Measurements from ENCODE around the gene HNRNPA0. TPM values are rescaled to one million over a fixed set of nuclear protein-coding genes. Genes with fewer than 3 reads are reported as not detected.

Gene HNRNPA0
- polyA plus RNA-seq, 12 donors: 23.9 to 60.1 (median 31.3) TPM; not detected in 1

DNA sequence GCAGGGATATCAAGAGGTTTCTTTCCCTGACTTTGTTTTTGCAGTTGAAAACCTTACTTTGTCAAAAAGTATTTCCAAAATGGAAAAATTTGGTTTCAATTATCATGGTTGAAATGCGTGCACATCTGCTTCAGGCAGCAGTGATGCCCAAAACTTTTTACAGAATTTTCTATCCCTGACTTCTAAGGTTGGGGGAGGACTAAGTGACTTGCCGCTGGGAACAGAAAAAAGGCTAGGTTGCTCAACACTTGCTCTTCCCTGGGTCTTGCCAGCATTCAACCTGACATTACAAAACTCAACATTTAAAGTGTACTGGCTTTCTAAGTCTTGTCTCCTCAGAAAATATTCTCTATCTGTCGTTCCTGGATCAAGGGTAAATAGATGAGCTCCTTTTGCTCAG lies 23.0 kb downstream of the HNRNPA0 start:
- no peak for DNase-seq

DNA sequence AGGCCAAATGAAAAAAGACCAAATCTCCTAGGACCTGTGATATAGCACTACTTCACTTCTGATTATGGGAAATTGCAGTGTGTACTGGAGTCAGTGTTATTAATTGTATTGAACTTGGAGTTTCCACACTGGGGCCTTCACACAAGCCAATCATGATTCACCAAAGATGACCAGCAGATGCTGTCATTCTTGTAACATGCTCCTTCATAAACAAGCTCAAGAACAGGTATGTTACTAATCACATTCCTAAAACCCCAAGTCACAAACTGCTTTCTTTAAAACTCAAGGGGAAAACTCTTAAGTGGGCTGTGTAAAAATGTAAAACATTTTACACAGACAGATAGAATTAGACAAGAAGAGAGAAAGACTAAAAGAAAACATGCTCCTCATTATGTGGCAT lies 23.8 kb downstream of the HNRNPA0 start:
- no peak for DNase-seq

DNA sequence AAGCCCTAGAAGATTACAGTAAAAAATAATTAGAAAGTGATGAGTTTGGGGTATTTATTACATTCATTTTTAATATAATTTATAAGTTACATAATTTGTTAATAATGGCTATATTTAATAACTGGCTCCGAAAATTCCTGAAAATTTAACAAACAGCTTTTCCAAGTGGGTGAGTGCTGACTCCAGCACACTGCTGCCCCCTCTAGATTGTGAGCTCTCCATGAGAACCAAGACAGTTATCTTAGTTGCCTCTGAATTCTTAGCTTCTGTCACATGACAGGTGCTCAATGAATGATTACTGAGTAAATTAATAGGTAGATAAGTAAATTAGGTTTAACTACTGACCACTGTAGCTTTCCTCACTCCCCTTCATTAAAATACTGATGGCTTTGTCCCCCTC lies 26.1 kb downstream of the HNRNPA0 start:
- no peak for DNase-seq

DNA sequence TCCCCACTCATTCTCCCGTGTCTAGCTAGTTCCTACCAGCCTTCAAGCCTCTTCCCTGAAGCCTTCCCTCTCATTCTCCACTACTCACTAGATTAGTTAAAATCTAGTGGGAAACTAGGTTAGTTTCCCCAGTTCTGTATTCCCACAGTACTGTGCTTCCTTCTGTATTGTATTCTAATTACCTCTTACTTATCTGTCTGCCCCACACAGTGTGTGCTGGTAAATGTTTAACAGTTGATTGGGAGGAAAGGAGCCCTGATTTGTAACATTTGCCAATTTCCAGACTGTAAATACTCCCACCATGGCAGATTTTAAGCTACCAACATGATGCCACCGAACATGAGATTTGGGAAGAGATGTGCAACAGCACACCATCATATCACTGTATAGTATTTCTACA lies 26.5 kb downstream of the HNRNPA0 start:
- no peak for DNase-seq

DNA sequence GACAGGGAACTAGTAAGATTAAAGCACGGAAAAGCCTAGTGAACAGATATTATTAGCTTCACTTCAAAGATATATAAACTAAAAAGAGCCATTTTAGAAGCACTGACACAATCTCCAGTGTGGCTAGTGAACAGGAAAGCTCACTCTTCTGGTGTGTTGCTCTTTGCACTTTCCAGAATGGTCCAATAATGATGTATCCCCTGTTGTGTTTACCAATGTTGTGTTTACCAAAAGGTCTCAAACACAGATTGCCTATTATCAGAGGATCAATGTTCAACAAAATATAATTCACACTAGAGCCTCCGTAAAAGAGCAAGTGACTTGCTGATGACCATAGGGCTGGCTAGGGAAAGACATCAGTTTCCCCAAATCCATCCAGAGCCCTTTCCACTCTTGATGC lies 29.9 kb downstream of the HNRNPA0 start:
- no peak for DNase-seq

DNA sequence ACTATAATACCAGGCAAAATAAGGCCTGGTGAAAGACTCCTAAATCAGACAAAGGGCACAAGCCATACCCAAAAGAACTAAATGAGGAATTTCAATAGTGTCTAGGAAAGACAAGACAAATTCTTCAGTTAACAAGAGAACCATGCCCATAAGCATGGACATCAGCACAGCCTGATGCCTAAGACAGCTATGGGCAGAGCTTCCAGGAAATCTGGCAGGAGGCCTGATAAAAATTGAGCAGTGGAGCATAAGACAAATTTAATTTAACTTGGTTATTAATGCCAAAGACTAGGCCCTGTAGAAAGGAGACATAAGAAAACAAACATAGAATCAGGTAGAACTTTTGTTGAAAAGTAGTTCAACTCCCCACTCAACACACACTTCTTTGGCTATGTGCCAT lies 35.6 kb downstream of the HNRNPA0 start:
- DNase-seq: no peak

DNA sequence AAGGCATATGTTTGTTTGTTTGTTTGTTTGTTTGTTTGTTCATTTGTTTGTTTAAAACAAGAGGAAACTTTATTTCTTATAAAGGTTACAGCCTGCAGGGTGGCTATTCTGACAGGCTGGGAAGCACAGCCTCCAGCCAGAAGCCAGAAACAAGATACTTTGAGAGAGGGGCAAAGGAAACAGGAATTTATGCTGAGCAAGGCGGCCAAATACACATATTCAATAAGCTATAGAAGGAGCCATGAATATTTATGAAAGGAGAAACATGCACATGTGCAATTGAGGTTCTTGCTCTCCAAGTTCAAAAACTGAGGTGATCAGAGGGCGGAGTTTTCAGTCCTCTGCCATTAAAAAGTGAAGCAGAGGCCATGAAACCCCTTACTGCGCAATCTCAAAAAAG lies 37.8 kb downstream of the HNRNPA0 start:
- no peak for DNase-seq

DNA sequence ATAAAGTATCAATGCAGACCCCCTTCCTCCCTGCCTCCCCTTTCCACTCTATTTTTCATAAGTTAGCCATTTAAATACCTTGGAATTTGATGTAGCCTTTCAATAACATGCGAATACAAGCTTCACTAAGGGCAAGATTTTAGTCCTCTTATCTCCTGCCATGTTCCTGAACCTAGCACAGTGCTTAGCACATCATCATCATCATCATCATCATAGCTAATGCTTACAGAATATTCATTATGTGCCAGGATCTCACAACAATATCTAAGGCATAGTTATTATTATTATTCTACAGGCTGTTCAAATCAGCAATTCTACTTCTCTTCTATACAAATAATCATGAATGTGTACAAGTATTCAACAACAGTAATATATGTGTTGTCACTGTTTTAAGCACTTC lies 38.7 kb downstream of the HNRNPA0 start:
- no peak for DNase-seq

DNA sequence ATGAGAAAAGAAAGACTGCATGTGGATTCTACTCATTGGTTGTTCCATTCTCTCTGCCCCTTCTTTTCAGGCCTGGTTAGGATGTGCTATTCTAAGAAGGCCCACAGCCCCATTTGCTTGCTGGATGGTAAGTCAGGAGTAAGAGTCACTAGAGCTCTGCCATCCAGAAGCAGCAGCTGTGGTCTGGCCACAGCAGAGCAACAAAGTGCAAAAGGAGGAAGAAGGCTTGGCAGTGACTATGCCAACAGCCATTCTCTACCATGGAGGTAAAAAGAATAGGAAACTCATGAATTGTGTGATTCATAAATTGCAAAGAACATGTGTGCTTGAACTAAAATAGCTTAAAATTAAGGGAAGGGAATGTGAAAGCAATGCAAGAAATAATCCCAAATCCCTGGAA lies 39.2 kb downstream of the HNRNPA0 start:
- no peak for DNase-seq

DNA sequence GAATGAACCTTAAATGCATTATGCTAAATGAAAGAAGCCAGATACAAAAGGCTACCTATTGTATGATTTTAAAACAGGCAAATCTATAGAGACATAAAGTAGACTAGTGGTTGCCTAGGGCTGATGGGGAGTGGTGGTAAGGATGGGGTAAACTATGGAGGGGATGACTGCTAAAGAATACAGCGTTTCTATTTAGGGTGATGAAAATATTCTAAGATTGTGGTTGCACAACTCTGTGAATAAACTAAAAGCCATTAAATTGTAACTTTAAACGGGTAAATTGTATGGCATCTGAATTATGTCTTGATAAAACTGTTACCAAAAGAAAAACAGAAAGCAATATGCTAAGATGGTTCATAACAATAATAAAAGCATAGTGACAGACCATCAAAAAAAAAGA lies 39.7 kb downstream of the HNRNPA0 start:
- no peak for DNase-seq

DNA sequence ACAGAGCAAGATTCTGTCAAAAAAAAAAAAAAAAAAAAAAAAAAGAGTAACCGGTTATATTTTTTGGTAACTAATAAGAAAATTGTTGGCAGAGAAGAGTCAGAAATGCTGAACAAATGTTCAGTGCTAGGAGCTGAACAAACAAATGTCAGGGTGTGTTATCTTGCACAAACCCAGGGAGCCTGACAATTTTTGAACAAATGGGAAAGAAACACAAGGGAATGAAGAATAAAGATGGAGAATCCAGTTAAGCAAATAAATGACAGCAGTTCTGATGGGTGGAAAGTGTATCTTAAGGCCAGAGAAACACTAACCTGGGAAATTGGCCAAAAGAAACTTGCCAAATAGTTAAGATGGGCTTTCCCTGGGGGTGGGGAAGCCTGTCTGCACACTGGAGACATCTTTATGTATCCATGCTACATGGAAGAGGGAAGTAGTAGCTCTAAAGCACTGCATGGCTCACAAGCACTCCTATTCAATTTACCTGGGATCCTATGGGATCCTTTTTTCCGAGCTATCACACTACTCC lies 42.0 kb downstream of the HNRNPA0 start:
- no peak for DNase-seq

DNA sequence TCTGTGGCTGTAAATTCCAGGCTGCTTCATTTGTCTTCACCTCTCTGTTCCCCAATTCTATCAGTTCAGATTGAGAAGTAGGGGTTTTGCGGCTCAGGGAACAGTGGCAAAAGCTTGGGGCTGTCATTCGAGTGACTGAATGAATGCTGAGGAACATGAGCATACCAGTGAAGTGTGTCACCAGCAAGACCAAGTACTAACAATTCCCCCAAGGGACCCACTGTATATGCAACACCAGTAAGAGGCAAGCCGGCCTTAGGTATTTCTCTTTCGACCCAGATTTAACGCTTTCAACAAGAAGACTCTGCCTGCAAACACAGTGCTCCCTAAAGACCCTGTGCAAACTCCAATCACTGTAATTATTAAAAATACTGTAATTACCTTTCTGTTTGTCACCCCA lies 44.1 kb downstream of the HNRNPA0 start:
- DNase-seq: no peak

DNA sequence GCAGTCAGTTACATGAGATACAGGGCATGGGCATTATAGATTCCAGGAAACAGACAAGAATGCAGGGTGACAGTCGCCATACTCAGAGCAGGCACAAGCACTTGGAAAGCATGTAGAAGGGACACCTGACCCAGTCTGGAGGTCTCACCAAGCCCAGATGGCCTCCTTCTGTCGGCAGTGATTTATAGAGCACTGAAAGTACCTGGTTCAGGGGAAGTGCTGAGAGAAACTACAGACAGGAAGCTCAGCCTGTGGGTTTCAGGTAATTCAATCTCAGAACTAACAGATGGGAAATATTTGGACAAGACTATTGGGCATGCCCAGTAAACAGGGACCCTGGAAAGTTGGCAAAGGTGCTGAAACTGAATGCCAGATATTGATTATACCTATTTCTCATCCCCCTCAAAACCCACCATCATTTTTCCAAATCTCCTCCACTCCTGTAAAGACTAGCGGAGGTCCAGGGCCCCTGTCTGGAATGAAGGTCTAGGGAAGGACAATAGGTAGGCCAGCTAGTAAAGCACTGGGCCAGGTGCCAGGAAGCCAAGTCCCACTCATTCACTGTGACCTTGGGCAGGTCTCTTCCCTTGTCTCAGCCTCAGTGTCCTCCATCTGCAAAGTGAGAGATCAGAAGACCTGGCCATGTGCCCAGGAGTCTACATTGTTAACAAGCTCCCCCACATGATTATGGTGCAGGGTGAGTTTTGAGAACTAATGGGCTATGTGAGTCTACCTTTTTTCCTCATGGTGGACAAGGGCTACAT lies 45.2 kb downstream of the HNRNPA0 start:
- no peak for DNase-seq

DNA sequence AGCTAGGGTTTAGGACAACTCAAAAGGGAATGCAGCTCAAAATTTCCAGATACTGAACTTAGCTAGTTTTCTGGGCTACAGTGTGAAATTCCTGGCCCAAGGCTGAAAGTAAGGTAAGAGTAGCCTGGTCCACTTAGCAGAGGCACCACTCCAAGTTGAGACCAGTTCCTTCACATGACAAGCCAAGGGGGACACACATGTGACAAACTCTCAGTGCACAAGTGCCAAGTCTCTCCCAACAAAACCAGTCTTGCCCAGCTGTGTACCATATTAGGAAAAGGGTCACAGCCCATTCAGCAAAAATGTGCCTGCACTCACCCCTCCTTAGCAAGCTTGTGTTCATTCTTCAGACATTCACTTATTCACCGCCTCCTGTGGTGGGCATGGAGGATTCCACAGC lies 46.1 kb downstream of the HNRNPA0 start:
- DNase-seq: no peak

DNA sequence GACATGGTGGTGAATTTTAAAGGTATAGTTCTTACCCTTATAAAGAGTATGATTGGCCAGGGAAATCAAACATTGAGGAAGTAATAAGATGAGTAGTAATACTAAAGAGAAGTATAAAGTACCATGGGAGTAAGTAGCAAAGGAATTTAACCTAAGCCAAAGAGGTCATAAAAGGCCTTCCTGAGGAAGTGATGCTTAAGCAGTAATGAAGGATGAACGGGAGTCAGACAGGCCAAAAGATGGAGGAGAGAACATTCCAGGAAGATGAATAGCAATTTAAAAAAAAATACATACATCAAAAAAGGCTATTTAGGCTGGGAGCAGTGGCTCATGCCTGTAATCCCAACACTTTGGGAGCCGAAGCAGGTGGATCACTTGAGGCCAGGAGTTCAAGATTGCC lies 47.3 kb downstream of the HNRNPA0 start:
- DNase-seq: no peak

DNA sequence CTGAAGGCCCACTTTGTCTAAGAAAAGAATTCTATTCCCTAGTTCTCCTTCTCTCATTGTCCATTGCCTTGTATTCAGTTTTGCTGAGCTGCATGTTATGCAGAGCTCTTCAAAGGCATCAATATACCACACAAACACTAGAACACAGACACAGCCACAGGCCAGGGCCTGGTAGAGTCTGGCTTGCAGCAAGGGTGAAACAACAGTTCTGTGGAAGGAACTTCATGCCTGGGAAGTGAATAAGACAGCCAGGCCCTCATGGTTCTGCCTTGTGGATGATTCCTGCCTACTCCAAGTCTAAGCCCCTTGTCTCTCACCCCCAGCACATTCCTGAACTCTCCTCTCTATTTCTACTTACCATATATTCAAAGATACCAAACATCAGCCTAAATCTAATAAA lies 49.1 kb downstream of the HNRNPA0 start:
- DNase-seq: no peak

DNA sequence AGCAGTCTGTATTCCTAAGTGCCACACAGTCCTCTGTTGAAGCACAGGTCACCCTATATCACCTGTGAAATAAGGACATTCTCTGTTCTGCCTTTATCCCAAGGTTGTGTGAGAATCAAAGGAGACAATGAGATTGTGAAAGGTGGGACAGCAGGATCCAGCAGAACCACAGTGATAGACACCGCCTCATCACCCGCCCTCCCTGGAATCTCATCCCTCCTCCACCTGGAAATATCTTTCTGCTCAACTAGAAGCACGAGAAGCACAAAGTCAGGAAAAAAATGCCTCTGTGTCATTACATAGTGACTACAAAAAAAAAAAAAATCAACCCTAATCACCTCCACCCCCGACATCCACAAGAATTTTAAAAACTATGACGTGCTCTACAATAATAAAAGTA lies 50.6 kb downstream of the HNRNPA0 start:
- DNase-seq: no peak

DNA sequence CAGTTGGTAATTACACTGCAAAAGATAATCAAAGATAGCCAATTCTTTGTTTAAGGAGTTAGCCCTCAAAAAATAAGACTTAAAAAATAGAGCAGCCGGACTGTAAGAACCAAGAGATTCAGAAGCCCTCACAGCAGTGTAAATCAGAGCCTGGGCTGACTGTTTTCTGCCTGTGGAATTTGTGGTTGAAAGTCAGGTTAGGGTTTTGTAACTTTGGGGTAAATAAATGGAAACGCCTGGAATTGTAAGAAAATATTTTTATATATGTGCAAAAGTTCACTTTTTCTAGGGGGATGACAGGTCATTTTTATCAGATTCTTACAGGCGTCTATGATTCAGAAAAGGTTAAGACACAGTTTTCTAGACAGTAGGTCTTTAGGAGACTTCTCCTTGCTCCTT lies 53.9 kb downstream of the HNRNPA0 start:
- no peak for DNase-seq

DNA sequence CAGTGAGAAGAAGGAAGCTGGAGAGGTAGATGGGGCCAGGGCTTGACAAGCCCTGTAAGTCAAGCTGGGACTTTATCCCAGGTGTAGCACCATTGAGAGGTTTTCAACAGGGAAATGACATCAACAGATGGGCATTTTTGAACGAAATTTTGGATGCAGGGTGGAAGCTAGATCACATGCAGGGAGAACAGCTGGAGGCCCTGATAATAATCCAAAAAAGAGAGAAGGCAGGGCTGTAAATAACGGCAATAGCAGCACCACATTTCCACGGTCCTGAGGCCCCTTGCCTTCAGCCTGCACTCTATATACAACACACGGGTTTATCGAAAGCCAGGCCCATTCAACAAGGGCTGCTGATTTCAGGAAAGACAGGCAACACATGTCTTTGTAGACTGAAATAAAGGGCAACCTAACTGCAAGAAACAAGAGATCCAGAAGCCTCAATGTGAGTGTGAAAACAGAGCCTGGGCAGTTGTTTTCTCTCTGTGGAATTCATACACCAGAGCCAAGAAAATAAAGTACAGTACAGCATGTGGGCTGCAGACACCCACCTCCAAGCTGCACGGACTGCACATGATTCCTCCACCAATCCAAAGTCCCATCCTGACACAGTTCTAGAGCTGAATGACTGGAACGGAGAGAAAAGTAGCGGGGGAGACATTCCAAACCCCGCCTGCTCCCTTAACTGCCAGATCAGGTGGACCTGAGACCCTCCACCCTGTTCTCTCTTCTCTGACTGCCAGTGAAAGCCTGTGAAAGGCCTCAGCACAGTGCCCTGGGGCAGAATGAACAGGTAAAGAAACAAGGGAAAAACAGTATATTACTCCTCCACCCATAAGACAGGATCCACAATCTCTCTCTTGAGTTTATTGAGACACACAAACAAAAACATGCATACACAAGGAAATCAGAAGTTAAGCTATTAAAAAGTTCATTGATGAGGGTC lies 54.6 kb downstream of the HNRNPA0 start:
- DNase-seq: peak; percentile 32

DNA sequence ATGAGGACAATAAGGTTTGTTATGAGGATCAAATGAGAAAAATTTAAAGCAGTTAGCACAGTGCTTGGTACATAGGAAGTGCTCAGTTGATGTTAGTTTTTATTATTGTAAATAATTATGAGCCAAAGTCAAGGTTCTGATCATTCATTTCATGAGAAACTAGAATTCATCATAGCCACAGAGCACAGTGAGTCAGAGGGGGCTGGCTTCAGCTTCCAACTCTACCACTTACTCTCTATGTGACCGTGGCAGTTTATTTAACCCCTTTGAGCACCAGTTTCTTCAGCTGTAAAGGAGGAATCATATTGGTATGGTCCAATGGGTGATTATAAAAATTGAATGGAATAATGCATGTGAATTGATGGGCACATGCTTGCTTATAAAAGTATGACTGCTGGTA lies 57.7 kb downstream of the HNRNPA0 start:
- DNase-seq: no peak

DNA sequence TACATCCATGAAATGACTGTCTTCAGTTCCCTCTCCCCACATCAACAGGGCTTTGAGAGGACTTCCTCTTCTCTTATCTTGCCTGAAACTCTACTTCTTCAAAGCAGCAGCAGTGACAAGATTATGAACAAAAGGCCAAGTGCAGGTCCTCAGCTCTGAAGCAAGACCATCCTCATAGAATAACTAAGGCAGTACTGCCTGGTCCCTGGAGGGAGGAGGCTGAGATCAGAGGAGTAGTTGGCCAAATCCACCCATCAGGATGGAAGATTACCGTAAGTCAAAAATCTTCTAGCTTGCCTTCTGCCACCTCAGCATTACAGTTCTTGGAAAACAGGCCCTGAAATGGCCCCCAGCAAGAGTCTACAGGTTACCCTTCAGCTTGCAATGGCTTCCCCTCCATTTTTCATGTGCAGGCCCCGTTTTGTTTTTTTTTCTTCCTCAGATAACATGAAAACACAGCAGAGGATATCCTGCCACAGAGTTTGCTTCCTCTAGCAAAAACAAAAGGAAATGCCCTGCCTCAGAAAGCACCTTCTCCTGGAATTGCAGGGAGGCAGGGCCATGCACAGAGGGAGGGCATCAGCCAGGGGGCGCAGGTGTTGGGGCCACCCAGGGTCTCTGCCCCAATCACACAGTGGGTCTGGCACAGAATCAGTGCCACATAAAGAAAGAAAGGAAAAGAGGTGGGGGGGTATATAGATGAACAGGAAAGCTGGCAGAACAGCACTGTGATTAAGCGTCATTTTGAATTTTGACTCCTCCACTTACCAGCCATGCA lies 58.3 kb downstream of the HNRNPA0 start:
- DNase-seq: no peak
